HepG2 (cell line): ENCODE results near the gene TAF6. TPM values are rescaled to one million over a fixed set of nuclear protein-coding genes. Genes with fewer than 3 reads are reported as not detected.
A peak's percentile ranks its signal among the peaks of the same experiment; 100 is the strongest.

Experiments used
- ARID3A ChIP-seq: IDR thresholded peaks from 2 replicates; pipeline ENCODE4 v1.6.1; 2012; ENCODE audit warnings: low read depth, low read length, improper control_type of control experiment
- CBFB ChIP-seq: sonication (generic); formaldehyde crosslinking; IDR thresholded peaks from 2 replicates; pipeline ENCODE4 v1.4.0; 2020; ENCODE audit warnings: missing genetic modification reagents
- CENPX ChIP-seq: sonication (generic); formaldehyde crosslinking; IDR thresholded peaks from 2 replicates; pipeline ENCODE4 v1.9.0; 2021; ENCODE audit warnings: mild to moderate bottlenecking, missing genetic modification reagents, moderate library complexity
- FOXA3 ChIP-seq: IDR thresholded peaks from 2 replicates; pipeline ENCODE4 v1.6.1; 2016; ENCODE audit warnings: missing genetic modification reagents, missing compliant biosample characterization
- HMGXB3 ChIP-seq: sonication (generic); formaldehyde crosslinking; IDR thresholded peaks from 2 replicates; pipeline ENCODE4 v1.4.0; 2020; ENCODE audit warnings: missing genetic modification reagents, borderline replicate concordance
- HOMEZ ChIP-seq: IDR thresholded peaks from 2 replicates; pipeline ENCODE4 v1.6.1; 2016; ENCODE audit warnings: low read depth
- MED8 ChIP-seq: sonication (generic); formaldehyde crosslinking; IDR thresholded peaks from 2 replicates; pipeline ENCODE4 v1.8.1; 2023; ENCODE audit warnings: mild to moderate bottlenecking, missing genetic modification reagents; ENCODE audit not compliant: insufficient replicate concordance
- NFAT5 ChIP-seq: sonication (generic); formaldehyde crosslinking; IDR thresholded peaks from 2 replicates; pipeline ENCODE4 v1.4.0; 2020; ENCODE audit warnings: missing genetic modification reagents
- PBX3 ChIP-seq: sonication (generic); formaldehyde crosslinking; IDR thresholded peaks from 2 replicates; pipeline ENCODE4 v1.8.1; 2023; ENCODE audit warnings: missing genetic modification reagents, inconsistent platforms, borderline replicate concordance
- TAF15 ChIP-seq: fragments of 200-400 bp; formaldehyde crosslinking; IDR thresholded peaks from one replicate; pipeline ENCODE4 v1.6.1; 2018; ENCODE audit warnings: mild to moderate bottlenecking, low read depth, low read length; ENCODE audit not compliant: poor library complexity, severe bottlenecking
- ZFX ChIP-seq: sonication (generic); formaldehyde crosslinking; IDR thresholded peaks from 2 replicates; pipeline ENCODE4 v1.4.0; 2020; ENCODE audit warnings: mild to moderate bottlenecking, low read depth, missing genetic modification reagents, moderate library complexity
- ZNF20 ChIP-seq: sonication (generic); formaldehyde crosslinking; IDR thresholded peaks from 2 replicates; pipeline ENCODE4 v1.4.0; 2020; ENCODE audit warnings: mild to moderate bottlenecking, moderate library complexity, missing genetic modification reagents
- ZSCAN21 ChIP-seq: sonication (generic); formaldehyde crosslinking; IDR thresholded peaks from 2 replicates; pipeline ENCODE4 v1.8.0; 2022; ENCODE audit warnings: mild to moderate bottlenecking, missing genetic modification reagents, moderate library complexity, borderline replicate concordance
- polyA plus RNA-seq, 8 experiments: library from polyadenylated mRNA; depleted of rRNA in 3 of 8; stranded (reverse) in 7 of 8; unstranded in 1 of 8; fragments of >200 nt; fragmentation: Illumina TruSeq in 4 of 8; extraction: Trizol in 4 of 8; gene quantifications; 2 replicates each; pipeline versions ENCODE4 v1.2.1 to v1.2.3, GENCODE V29; 2011 to 2016; ENCODE audit warnings: low read depth in 4 of 8, missing spikeins in 1 of 8, mixed read lengths in 1 of 8; ENCODE audit not compliant: insufficient read depth in 1 of 8
- total RNA-seq, 5 experiments: library from RNA; depleted of rRNA; stranded (reverse); fragments of >200 nt; fragmentation: Illumina TruSeq; extraction: Trizol; gene quantifications; 2 replicates each; pipeline ENCODE4 v1.2.3, GENCODE V29; 2016; ENCODE audit warnings: low read depth in 1 of 5

TAF6 gene
- total and polyA plus RNA-seq, 2 of the 13 experiments (the other 11 are each of a cell fraction or from before 2014, with no cell fraction given): 12.9 to 18.8 TPM

GRCh38 chr7:100148559-100149328, 29.6 kb upstream of the TAF6 start, which contains the start of gene LAMTOR4 (continued):
- TF ChIP-seq TAF15: no peak
- peak; percentile 47; the same call in 1 of the 2 replicates for TF ChIP-seq FOXA3 (CRISPR knock-in tag)
- 0 out of 2 replicates have a peak, but pooled peaks have one; percentile 24 for TF ChIP-seq HOMEZ (CRISPR knock-in tag)
- TF ChIP-seq HMGXB3 (CRISPR knock-in tag): peak; percentile 22; the same call in 1 of the 2 replicates
- peak; percentile 85 for TF ChIP-seq ZFX (CRISPR knock-in tag)
- no peak for TF ChIP-seq NFAT5 (CRISPR knock-in tag)
- no peak for TF ChIP-seq ARID3A
- no peak for TF ChIP-seq CENPX (CRISPR knock-in tag)
- no peak for TF ChIP-seq PBX3
- TF ChIP-seq CBFB: no peak
- TF ChIP-seq MED8 (CRISPR knock-in tag): no peak
- no peak for TF ChIP-seq ZNF20 (CRISPR knock-in tag)
- no peak; the same call in 1 of the 2 replicates for TF ChIP-seq ZSCAN21 (CRISPR knock-in tag)
